Stimulated activated effector memory CD8-positive, alpha-beta T cell treated with anti-CD3 and anti-CD28 coated beads, Interleukin-12 subunit alpha, Interleukin-12 subunit beta, amount 100 ng/mL, for 72 hours (primary cell): Measurements from ENCODE around the gene FNDC3B.
A peak's percentile ranks its signal among the peaks of the same experiment; 100 is the strongest.

ENCODE experiments used
- ATAC-seq: fragments of 150-1000 bp; cut with Tn5 transposase; 2 replicates; pipeline ENCODE4 v1.10.0; 2021
- DNase-seq, 2 donors: peaks; one replicate each; pipeline ENCODE4 v3.0.0; 2021 to 2022; ENCODE audit warnings: low spot score in 2 of 2
- H3K27ac Mint-ChIP-seq: one replicate; pipeline ENCODE4 v1.8.0; 2022; ENCODE audit warnings: mild to moderate bottlenecking, mixed read lengths
- H3K36me3 Mint-ChIP-seq: one replicate; pipeline ENCODE4 v1.8.0; 2022; ENCODE audit warnings: mild to moderate bottlenecking, mixed read lengths
- H3K4me1 Mint-ChIP-seq: one replicate; pipeline ENCODE4 v1.8.0; 2022; ENCODE audit warnings: mixed read lengths
- H3K4me3 Mint-ChIP-seq: one replicate; pipeline ENCODE4 v1.8.0; 2022; ENCODE audit warnings: mild to moderate bottlenecking, mixed read lengths
- H3K9me3 Mint-ChIP-seq: one replicate; pipeline ENCODE4 v1.8.0; 2022; ENCODE audit warnings: mixed read lengths

FNDC3B gene

DNA sequence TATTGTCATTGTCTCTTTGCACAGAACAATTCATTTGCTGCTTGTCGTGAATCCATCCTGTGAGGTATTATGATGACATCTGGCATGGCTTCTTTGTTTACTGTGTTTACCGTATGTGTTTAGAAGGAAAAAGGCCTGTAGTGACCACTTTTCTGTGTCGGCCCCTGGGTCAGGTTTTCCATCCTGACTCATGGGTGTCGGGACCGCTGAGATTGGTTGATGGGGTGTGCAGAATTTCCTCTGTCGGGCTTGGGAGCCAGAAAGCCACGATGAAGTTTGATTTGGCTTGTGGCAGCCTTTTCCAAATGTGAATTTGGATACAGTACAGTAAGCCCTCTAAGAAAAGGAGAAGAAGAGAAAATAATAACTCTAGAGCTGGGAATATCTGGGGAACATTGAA, 113.5 kb downstream of the FNDC3B start:
- Mint-ChIP-seq H3K9me3 (no peaks in the 10 kb centered on the region), H3K36me3 (peaks cover 6% of the 10 kb centered on the region), H3K4me3 (peak overlapping the region; percentile 61), H3K4me1 (peaks cover 45% of the 10 kb centered on the region), H3K27ac (peak overlapping the region; percentile 92)
- peak; percentile 63 for ATAC-seq
- DNase-seq, result no peak

DNA sequence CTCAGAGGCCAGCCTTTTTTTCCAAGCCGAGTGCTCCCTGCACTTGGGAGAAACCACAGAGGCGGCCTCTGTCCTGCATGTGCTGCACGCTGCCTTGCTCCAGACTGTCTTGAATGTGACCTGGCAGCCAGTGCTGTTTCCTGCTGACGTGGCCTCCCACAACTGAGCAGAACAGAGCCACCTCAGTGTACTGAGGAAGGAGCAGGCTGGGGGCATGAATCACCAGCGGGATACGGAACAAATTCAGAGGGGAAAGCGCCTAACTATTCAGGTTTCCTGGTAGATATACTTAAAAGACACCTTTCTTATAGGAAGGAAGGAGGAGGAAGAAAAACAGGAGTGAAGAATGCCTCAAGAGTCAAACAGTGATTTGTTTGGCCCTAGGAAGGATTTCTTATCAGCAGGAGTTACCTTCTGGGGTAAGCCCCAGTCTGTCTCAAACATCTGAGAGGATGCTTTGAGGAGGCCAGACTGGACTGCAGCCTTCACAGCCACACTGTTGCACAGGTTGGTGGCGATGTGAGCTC, 114.0 kb downstream of the FNDC3B start:
- DNase-seq (no peak), ATAC-seq (peak; percentile 98)
- H3K4me3 Mint-ChIP-seq, result peak overlapping the region; percentile 61
- H3K4me1 Mint-ChIP-seq, result peaks cover 45% of the 10 kb centered on the region
- no peaks in the 10 kb centered on the region for H3K9me3 Mint-ChIP-seq
- peak overlapping the region; percentile 92 for H3K27ac Mint-ChIP-seq
- peaks cover 6% of the 10 kb centered on the region for H3K36me3 Mint-ChIP-seq

DNA sequence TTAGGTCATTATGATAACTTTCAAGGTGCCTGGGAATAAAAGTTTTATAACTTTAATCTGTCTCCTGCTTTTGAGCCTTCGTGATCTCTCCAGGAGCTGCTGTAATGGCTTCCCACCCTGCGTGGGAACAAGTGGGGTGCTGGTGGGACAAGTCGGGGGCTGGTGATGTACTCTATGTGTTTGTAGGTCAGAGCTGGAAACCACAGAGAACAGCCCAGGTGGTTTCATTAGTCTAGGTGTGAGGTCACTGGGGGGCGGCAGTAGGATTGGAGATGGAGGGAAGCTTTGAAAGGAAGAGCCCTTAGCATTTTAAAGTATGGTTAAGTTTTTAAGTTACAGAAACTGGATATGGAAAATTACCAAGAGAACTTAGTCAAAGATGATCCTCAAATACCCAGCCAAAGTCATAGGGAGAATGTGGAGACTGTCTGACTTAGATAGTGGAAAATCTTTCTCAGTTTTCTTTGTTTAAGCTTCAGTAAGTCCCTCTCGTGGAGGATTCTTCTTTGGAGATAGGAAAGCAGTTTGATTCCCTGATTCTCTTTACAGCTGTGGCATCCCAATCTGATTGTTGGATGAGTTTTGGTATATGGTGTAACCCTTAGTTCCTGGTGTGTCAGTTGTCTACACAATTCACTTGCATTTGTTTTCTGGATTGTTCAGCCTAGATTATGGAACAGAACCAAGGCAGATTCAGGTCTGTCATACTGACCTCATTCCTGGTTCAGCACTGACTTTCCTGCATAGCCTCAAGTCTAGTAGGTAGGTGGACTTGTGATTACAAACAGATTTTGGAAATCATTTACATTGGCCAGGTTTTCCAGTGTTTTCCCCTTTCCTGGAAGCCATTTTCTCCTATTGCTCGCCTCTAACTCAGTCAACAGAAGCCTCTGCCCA, 115.6 kb downstream of the FNDC3B start:
- DNase-seq (no peak), ATAC-seq (peak; percentile 50)
- Mint-ChIP-seq H3K9me3 (no peaks in the 10 kb centered on the region), H3K4me1 (peaks cover 45% of the 10 kb centered on the region), H3K27ac (peak overlapping the region; percentile 51), H3K36me3 (peaks cover 6% of the 10 kb centered on the region), H3K4me3 (no peak overlapping the region)

DNA sequence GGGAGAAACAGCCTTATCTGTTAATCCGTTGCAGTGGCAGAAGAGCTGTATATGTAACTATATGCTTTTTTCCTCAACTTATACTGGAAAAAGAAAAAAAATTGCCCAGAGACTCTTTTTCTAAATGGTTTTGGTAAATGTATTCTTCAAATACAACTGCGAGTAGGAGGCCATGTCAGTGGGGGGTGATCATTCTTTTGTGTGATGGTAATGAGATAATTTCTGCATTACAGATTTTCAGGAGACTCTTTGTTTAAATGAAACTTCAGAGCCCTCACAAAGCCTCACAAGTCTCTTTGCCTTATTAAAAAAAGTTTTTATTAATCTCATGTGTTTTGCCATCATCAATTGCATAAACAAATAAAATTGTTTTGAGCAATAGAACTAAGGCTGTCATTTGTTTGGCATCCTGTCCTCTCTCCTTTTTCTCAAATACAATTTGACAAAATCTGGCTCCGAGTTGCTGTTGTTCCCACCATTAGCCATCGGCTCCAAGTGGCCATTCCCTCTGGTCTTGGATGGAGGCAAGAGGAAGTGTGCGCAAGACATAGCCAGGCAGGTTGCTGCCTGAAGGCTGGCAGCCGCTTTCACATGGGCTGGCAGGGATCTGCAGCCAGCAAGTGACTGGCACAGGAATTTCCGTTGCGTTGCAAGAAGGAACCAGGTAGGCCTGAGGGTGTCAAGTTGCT, 116.7 kb downstream of the FNDC3B start:
- peak overlapping the region; percentile 51 for H3K27ac Mint-ChIP-seq
- DNase-seq (no peak), ATAC-seq (no peak)
- peaks cover 50% of the 10 kb centered on the region for H3K4me1 Mint-ChIP-seq
- no peaks in the 10 kb centered on the region for H3K9me3 Mint-ChIP-seq
- peaks cover 6% of the 10 kb centered on the region for H3K36me3 Mint-ChIP-seq
- no peak overlapping the region for H3K4me3 Mint-ChIP-seq

DNA sequence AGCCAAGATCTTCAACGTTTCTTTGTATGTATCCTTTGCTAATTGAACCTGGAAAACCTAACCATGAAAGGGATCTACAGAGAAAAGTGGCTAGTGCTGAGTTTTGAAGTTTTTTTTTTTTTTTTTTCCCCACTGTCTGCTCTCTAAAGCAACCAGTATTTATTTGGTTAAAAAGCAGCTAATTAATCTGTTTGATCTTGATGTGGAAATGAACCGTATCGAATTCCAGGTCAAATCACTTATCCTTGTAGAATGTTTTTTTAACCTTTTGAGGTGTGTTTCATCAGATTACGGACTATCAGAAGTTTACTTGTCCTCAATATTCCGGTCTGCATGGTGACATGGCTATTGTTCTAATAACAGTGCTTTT, 117.2 kb downstream of the FNDC3B start:
- peak overlapping the region; percentile 51 for H3K27ac Mint-ChIP-seq
- DNase-seq, result no peak
- no peak overlapping the region for H3K4me3 Mint-ChIP-seq
- no peak for ATAC-seq
- no peaks in the 10 kb centered on the region for H3K9me3 Mint-ChIP-seq
- peaks cover 50% of the 10 kb centered on the region for H3K4me1 Mint-ChIP-seq
- H3K36me3 Mint-ChIP-seq, result peaks cover 6% of the 10 kb centered on the region

DNA sequence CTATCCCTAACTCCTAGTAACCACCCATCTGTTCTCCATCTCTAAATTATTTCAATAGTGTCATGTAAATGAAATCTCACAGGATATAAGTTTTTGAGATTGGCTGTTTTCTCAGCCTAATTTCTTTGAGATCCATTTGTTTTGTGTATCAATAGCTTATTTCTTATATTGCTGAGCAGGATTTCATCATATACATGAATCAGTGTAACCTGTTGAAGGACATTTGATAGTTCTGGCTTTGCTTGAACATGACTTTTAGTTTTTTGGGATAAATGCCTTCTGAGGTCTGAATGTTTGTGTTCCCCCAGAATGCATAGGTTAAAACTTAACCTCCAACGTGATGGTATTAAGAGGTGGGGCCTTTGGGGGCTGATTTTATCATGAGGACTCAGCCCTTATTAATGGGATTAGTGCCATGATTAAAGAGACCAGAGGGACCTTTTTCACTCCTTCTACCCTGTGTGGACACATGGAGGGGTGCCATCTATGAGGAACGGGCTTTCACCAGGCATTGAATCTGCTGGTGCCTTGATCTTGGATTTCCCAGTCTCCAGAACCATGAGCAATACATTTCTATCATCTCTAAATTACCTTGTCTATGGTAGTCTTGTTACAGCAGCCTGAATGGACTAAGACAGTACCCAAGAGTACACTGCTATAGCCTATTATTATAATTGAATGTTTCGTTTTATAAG, 118.3 kb downstream of the FNDC3B start:
- H3K9me3 Mint-ChIP-seq, result no peaks in the 10 kb centered on the region
- no peak overlapping the region for H3K27ac Mint-ChIP-seq
- H3K4me1 Mint-ChIP-seq, result peaks cover 45% of the 10 kb centered on the region
- no peaks in the 10 kb centered on the region for H3K36me3 Mint-ChIP-seq
- no peak for DNase-seq
- ATAC-seq, result no peak
- no peak overlapping the region for H3K4me3 Mint-ChIP-seq

DNA sequence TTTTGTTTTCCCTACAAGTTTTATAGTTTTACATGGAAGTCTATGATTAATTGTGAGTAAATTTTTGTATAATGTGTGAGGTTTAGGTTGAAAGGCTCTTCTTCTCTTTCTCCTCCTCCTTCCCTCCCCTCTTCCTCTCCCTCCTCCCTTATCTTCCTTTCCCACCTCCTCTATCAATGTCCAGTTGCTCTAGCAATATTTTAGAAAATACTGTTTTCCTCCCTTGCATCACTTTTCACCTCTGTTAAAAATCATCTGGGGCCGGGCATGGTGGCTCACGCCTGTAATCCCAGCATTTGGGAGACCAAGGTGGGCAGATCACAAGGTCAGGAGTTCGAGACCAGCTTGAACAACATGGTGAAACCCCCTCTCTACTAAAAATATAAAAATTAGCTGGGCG, 119.4 kb downstream of the FNDC3B start:
- DNase-seq (no peak), ATAC-seq (no peak)
- H3K9me3 Mint-ChIP-seq, result no peaks in the 10 kb centered on the region
- no peaks in the 10 kb centered on the region for H3K36me3 Mint-ChIP-seq
- H3K27ac Mint-ChIP-seq, result no peak overlapping the region
- H3K4me1 Mint-ChIP-seq, result peaks cover 34% of the 10 kb centered on the region
- H3K4me3 Mint-ChIP-seq, result no peak overlapping the region

DNA sequence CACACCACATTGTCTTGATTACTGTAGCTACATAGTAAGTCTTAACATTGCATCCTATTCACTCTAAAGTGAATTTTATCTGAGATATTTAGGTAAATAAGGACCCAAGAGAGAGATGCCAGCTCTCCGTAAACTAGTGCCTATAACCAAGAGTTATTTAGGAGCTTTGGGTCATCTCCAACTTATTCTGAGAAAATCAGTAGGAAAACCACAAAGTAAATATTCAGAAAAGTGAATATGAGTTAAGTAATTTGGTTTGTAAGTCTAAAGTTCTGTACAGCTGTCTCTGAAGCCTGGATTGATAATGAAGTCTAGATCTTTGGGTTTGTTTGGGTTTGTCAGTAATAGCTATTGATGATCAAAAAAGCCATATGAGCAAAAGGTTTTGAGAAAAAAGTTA, 120.0 kb downstream of the FNDC3B start:
- peaks cover 28% of the 10 kb centered on the region for H3K4me1 Mint-ChIP-seq
- no peak for DNase-seq
- no peaks in the 10 kb centered on the region for H3K9me3 Mint-ChIP-seq
- H3K4me3 Mint-ChIP-seq, result no peak overlapping the region
- no peaks in the 10 kb centered on the region for H3K36me3 Mint-ChIP-seq
- no peak for ATAC-seq
- no peak overlapping the region for H3K27ac Mint-ChIP-seq

DNA sequence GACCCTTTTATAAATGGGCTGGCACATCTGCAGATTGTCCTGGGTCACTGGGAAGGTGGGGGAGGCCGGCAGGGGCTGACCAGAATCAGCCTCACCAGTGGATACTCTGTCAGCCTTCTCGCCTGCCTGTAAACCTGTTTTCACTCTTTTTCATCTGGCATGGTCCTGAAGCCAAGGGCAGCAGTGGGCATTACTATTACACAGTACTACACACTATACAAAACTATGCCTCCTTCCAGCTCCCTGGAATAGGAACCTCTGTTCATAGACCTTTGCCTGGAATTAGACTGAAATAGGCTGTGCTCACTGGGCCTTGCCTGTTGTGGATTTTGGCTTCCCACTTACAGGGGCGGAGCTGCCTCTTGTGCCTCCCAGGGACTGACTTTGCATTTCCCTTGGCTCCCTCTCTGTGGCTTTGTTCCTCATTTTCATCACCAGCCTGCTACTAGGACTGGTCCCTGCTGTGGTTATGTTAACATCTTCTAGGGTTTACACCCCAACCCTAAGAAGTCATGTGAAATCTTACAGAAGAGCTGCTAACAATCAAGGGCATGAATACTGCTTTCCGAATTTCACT, 120.7 kb downstream of the FNDC3B start:
- H3K4me3 Mint-ChIP-seq, result no peak overlapping the region

DNA sequence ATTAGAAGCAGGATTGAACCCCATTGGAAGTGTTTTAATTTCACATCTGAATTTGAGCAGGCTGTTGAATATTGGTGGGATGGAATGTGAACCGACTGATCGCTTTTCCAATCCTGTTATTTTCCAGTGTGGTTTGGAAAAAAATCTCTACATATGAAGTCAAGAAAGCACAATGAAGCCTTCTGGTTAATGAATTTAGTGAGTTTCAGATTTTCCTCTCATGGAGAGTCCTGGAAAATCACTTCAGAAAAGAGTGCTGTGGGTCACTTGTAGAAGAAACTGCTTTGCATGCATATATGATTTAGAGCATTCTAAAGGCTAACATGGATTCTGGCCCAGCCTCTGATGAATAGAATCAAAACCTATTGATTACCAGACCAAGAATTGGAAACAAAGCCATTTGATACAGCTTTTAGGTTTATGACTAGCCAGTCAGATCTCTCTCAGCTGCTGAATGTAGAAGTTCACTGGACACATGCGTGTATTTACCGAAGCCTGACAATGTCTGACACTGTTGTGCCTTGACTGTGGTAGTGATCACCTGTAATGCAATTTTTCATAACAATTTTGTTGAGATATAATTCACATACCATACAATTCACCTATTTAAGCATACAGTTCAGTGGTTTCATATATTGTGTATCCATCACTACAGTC, 121.9 kb downstream of the FNDC3B start:
- ATAC-seq (no peak), DNase-seq (no peak)
- Mint-ChIP-seq H3K36me3 (no peaks in the 10 kb centered on the region), H3K4me1 (peaks cover 12% of the 10 kb centered on the region), H3K4me3 (no peak overlapping the region), H3K27ac (no peak overlapping the region), H3K9me3 (no peaks in the 10 kb centered on the region)

More for the DNA sequence above, 120.7 kb downstream of the FNDC3B start:
- no peak overlapping the region for H3K27ac Mint-ChIP-seq
- ATAC-seq (no peak), DNase-seq (no peak)
- H3K36me3 Mint-ChIP-seq, result no peaks in the 10 kb centered on the region
- H3K4me1 Mint-ChIP-seq, result peaks cover 21% of the 10 kb centered on the region
- H3K9me3 Mint-ChIP-seq, result no peaks in the 10 kb centered on the region

DNA sequence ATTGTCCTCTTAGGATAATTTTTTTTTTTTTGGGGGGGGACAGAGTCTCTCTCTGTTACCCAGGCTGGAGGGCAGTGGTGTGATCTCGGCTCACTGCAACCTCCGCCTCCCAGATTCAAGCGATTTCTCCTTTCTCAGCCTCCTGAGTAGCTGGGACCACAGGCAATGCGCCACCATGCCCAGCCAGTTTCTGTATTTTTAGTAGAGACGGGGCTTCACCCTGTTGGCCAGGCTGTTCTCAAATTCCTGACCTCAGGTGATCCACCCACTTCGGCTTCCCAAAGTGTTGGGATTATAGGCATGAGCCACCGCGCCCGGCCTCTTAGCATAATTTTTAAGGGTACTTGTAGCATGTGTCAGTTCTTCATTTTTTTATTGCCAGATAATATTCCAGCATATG, 122.6 kb downstream of the FNDC3B start:
- no peaks in the 10 kb centered on the region for H3K9me3 Mint-ChIP-seq
- peaks cover 12% of the 10 kb centered on the region for H3K4me1 Mint-ChIP-seq
- no peak overlapping the region for H3K4me3 Mint-ChIP-seq
- no peak overlapping the region for H3K27ac Mint-ChIP-seq
- DNase-seq, result no peak
- no peaks in the 10 kb centered on the region for H3K36me3 Mint-ChIP-seq
- no peak for ATAC-seq

DNA sequence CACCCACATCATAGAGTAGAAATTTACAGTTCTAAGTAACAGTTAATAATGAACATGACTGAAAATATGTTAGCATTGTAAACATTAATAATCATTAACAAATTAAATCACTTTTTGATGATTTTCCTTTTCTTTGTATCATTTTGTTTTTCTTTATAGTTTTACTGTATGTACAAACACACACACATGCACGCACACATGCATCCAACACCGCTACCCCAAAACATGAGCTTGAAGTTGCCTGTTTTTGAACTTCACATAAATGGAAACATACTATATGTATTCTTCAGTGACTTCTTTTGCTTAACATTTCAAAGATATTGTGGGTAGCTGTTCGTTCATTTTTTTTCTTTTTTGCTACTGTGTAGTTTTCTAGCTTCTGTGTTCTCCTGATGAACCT, 123.9 kb downstream of the FNDC3B start:
- Mint-ChIP-seq H3K4me3 (no peak overlapping the region), H3K36me3 (no peaks in the 10 kb centered on the region), H3K4me1 (peaks cover 18% of the 10 kb centered on the region), H3K27ac (no peak overlapping the region), H3K9me3 (no peaks in the 10 kb centered on the region)
- ATAC-seq, result no peak
- DNase-seq, result no peak

DNA sequence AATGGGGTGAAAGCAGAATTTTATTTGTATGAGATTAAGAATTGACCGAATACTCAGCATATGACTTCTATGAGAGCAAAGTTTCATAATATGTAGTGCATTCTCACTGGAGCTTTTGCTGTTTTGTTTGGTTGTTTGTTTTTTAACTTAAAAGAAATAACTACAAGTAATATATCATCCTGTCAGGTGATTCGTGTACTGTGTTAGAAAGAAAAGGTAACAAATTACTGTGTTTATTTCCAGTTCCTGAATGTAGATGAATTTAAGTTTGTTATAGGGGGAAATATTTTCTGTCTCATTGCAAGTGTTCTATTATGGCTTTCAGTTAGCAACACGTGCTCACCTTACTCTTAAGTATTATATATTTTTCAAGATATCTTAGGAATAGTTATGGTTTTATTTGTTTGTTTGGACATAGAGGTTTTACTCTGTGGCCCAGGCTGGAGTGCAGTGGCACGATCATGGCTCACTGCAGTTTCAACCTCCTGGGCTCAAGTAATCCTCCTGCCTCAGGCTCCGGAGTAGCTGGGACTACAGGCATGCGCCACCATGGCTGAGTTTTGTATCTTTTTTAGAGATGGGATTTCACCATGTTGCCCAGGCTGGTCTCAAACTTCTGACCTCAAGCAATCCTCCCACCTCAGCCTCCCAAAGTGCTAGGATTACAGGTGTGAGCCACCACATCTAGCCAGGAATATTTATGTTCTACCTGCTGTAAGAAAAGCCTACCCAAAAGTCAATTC, 125.4 kb downstream of the FNDC3B start:
- Mint-ChIP-seq H3K27ac (no peak overlapping the region), H3K9me3 (no peaks in the 10 kb centered on the region), H3K4me3 (no peak overlapping the region), H3K4me1 (peaks cover 25% of the 10 kb centered on the region), H3K36me3 (no peaks in the 10 kb centered on the region)
- DNase-seq (no peak), ATAC-seq (no peak)

DNA sequence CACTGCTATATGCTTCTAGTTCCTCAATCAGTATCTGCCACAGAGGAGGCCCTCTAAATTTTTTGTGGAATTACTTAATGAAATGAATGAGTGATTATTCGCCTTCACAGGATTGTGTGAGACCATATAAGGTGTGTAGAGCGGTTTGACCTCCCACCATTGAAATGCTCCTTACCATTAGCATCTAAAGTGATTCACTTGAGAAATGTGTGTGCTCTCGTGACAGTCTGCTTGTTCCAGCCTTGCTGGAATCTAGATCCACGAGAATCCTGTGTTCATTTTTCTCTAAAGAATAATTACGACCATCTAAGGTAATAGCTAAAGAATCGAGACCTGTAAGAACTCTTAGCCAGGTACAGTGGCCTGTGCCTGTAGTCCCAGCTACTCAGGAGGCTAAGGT, 126.9 kb downstream of the FNDC3B start:
- no peak for ATAC-seq
- Mint-ChIP-seq H3K9me3 (no peaks in the 10 kb centered on the region), H3K4me3 (no peak overlapping the region), H3K27ac (no peak overlapping the region), H3K4me1 (peaks cover 18% of the 10 kb centered on the region), H3K36me3 (no peaks in the 10 kb centered on the region)
- no peak for DNase-seq
